IPS-18c (cell line): Measurements from ENCODE around the gene DIS3L.

ENCODE experiments used
- H3K4me3 ChIP-seq: 2 replicates; pipeline ENCODE4 v1.7.0; 2013; ENCODE audit warnings: low read depth, mild to moderate bottlenecking, low read length, moderate library complexity; ENCODE audit not compliant: insufficient read depth
- H3K9me3 ChIP-seq: one replicate; pipeline ENCODE4 v1.6.1; 2013; ENCODE audit warnings: mild to moderate bottlenecking, low read length, moderate library complexity; ENCODE audit not compliant: control insufficient read depth, insufficient read depth

The DIS3L gene

DNA sequence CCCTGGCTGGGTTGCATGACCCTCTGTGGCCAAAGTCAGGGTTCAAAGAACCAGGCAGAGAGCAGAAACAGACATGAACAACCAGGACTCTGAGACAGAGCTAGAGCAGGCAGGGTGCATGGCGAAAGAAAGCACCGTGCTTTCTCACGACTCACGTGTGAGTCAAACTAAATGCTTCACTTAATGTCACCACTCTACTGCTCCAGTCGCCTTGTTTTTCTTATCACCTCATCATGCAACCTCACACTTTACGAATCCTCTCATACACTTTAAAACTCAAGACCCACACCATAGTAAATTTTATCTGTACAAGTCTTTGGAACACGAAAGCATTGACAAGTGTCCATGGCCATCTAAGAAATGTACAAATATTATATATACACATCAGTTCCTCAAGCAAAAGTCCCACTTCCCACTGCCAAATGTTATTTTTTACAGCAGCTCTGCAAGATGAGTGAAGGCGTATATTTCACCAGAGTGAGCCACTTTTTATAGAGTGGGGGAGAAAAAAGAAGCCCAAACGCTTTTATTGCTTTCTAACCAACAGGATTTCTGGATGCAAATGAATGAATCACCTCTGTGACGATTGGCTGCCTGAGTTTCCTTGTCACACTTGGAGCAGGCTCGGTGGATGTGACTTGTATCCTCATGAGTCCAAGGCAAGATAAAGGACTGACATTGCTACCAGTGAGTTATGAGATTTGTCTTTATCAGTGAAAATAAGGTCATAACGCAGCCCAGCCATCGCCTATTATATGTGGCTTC is 23.9 kb upstream of the DIS3L start:
- no peaks in the 10 kb centered on the region for H3K9me3 ChIP-seq
- H3K4me3 ChIP-seq, result no peak overlapping the region

- Histone ChIP-seq H3K4me3 (no peak overlapping the region), H3K9me3 (no peaks in the 10 kb centered on the region)
These were observed 22.4 kb upstream of the DIS3L start for GRCh38 chr15:66270932-66271331.

DNA sequence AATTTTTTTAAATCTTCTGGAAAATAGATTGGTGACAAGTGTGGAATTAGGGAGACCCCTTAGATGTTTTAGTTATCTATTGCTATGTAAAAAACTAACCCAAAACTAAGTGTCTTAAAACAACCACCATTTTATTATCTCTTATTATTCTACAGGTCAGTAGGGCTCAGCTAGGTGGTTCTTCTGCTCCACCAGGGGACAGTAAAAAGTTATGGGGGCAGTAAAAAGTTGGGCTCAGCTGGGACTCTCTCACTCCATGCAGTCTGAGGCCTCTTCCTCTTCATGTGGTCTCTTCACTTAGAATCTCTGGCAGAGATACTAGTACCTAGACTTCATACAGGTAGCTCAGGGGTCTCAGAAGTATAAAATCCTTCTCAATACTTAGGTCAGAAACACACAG is 18.0 kb upstream of the DIS3L start:
- H3K4me3 ChIP-seq, result no peak overlapping the region
- no peaks in the 10 kb centered on the region for H3K9me3 ChIP-seq

DNA sequence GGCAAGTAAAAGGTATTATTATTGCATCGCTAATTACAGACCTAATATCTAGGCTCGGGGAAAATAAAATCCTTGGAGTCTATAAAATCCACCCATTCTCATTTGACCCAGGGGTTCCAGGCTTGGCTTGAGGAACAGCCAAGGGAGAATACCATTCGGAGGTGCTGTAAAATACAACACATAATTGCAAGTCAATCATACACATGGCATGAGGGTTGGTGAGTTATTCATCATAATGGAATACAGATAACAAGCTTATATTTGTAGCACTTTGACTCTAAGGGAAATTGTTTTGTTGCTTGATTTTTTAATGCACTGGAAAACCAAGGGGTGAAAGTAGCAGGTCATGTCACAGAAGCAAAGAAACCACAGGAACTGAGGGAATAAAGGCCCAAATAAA is 16.8 kb upstream of the DIS3L start:
- Histone ChIP-seq H3K9me3 (no peaks in the 10 kb centered on the region), H3K4me3 (no peak overlapping the region)

- no peaks in the 10 kb centered on the region for H3K9me3 ChIP-seq
- no peak overlapping the region for H3K4me3 ChIP-seq
These were observed 15.3 kb upstream of the DIS3L start for GRCh38 chr15:66278056-66278455.

- Histone ChIP-seq H3K9me3 (no peaks in the 10 kb centered on the region), H3K4me3 (no peak overlapping the region)
These were observed 14.7 kb upstream of the DIS3L start for GRCh38 chr15:66278671-66279070.

DNA sequence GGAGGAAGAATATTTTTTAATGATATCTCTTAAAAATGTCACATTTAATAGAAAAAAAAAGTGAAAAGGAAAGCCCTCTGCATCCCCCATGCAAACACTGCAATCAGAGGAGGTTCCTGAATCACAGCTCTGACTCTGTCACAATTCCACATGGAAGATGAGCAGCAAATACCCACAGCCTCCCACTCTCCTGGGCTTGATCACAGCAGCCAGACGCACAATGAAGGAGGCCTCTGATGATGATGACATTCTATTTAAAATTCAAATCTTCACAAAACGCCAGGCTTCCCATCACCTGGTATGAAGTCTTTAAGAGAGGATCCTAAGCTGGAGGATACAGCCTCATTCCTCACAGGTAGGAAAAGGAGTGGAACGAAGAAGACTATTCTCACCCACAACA is 9.1 kb upstream of the DIS3L start:
- Histone ChIP-seq H3K9me3 (no peaks in the 10 kb centered on the region), H3K4me3 (no peak overlapping the region)

DNA sequence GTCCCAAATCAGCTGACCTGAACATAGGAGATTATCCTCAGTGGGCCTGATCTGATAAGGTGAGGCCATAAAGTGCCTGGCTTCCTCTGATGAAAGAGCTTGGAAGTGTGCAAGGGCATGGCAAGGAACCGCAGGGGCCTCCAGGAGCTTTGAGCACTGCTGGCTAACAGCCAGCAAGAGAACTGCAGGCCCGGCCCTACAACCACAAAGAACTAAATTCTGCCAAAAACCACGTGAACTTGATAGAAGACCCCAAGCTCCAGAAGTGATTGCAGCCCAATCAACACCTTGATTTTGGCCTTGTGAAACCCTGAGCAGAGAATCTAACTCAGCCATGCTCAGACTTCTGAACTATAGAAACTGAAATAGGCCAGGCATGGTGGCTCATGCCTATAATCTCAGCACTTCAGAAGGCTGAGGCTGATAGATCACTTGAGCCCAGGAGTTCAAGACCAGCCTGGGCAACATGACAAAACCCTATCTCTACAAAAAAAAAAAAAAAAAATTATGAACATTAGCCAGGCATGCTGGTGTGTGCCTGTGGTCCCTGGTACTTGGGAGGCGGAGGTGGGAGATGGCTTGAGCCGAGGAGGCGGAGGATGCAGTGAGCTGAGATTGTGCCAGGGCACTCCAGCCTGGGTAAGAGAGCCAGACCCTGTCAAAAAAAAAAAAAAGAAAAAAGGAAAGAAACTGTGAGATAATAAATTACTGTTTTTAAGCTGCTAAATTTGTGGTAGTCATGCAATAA is 7.7 kb upstream of the DIS3L start:
- Histone ChIP-seq H3K9me3 (no peaks in the 10 kb centered on the region), H3K4me3 (no peak overlapping the region)

DNA sequence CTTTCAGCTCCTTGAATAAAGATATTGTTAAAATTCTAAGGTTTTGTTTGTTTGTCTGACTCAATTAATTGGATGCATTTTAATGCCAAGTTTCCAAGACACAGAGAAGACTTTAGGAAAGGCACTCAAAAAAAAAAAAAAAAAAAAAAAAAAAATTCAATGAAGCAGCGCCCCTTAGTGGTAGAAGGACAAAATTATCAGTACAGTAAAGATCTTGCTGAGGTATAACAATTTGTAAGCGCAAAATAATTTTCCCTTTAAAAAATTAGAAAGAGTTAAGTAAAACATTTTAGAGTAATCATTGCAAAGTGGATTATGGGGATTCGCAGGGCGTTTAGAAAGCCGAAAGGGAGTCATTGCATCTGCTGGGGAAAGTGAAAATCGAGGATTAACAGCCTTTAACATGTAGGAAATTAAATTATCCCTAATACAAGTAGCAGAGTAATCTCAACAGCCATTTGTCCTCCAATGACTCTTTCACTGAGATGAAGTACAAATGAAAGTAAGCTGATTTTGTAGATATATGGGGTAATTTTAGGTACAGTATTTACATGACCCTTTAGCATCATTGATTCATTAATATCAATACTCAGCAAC is 5.8 kb upstream of the DIS3L start:
- no peaks in the 10 kb centered on the region for H3K9me3 ChIP-seq
- H3K4me3 ChIP-seq, result no peak overlapping the region

- Histone ChIP-seq H3K9me3 (no peaks in the 10 kb centered on the region), H3K4me3 (no peak overlapping the region)
These were observed 5.3 kb upstream of the DIS3L start for GRCh38 chr15:66288093-66288492.

- H3K4me3 ChIP-seq, result no peak overlapping the region
- no peaks in the 10 kb centered on the region for H3K9me3 ChIP-seq
These were observed 4.7 kb upstream of the DIS3L start for GRCh38 chr15:66288551-66289185.

DNA sequence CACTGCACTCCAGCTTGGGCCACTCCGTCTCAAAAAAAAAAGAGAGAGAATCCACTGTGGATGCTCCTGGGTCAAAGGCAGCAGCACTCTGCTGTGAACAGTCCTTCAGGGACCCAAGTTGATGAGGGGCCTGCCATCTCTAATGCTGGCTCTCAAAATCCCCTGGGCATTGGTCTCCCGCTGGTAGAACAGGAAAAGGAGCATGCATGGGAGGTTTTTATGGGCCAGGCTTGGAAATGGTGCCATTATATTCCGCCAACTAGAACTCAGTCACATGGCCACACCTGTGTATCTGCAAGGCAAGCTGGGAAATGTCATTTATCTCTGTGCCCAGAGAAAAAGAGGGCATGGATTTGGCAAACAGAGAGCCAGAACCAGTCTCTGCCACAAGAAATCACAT is 3.4 kb upstream of the DIS3L start:
- H3K9me3 ChIP-seq, result no peaks in the 10 kb centered on the region
- no peak overlapping the region for H3K4me3 ChIP-seq

DNA sequence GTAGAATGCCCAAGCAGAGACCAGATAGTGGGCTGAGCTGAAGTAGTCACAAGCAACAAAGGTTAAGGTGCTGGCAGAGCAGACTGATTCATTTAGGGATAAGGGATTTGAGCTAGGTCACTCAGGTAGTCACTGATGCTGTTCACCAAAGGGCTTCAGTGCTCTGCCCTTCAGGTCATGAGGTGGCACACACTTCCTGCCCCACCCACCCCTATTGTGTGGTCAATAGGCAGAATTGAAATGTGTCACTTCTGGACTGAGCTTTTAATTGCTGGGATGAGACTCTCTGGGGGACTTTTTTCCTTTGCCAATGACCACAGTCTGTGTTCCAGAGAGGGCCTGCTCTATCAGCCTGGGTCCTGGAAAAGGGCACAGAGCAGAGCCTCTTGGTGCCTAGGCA is 2.9 kb upstream of the DIS3L start:
- Histone ChIP-seq H3K4me3 (no peak overlapping the region), H3K9me3 (no peaks in the 10 kb centered on the region)

DNA sequence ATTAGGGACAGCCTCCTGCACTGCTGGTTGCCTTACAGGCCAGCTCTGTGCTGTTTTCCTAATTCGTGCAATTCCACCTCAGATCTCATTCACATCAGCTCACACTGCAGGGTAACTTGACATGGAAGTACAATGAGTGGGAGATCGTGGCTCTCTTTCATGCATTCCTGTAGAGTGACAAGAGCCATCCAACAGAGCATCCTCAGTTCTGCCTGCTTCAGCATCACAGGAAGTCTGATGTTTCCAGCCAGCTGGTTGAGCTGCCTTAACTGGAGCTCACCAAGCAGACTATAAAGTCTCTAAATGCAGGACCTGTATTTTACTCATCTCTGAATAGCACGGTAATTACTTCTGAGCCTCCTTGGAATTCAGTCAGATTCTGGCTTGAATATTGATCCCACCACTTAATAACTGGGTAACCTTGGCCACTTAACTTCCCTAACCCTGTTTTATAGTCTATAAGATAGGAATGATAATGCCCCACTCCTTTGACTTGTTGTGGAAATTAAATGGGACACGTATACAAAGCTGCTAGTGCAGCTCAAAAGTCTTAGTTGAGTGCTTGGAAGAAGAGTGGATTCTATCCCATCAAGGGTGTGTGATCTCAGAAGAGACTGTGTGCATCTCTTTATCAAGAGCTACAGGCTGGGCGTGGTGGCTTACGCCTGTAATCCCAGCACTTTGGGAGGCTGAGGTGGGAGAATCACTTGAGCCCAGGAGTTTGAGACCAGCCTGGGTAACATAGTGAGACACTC is 1.4 kb upstream of the DIS3L start:
- no peaks in the 10 kb centered on the region for H3K9me3 ChIP-seq
- no peak overlapping the region for H3K4me3 ChIP-seq

- H3K9me3 ChIP-seq, result no peaks in the 10 kb centered on the region
- H3K4me3 ChIP-seq, result peak overlapping the region; percentile 71
These were observed 573 bp upstream of the DIS3L start for GRCh38 chr15:66292571-66293418.

- no peaks in the 10 kb centered on the region for H3K9me3 ChIP-seq
- peak overlapping the region; percentile 71 for H3K4me3 ChIP-seq
These were observed 976 bp downstream of the DIS3L start for GRCh38 chr15:66294157-66294931.
